H9 (cell line): ENCODE measurements around the gene GORAB. TPM values are rescaled to one million over a fixed set of nuclear protein-coding genes. Genes with fewer than 3 reads are reported as not detected.

Experiments used
- DNase-seq: peaks from one replicate; pipeline ENCODE4 v3.0.0-alpha.2; 2017
- H2AFZ ChIP-seq: one replicate; pipeline ENCODE4 v1.6.1; 2013; ENCODE audit warnings: mild to moderate bottlenecking, low read length, control low read depth, moderate library complexity
- H2AK5ac ChIP-seq: 2 replicates; pipeline ENCODE4 v1.6.1; 2013; ENCODE audit warnings: low read length, control low read depth, mixed read lengths; ENCODE audit not compliant: insufficient read length
- H2BK120ac ChIP-seq: one replicate; pipeline ENCODE4 v1.6.1; 2013; ENCODE audit warnings: low read depth, mild to moderate bottlenecking, low read length, control low read depth, inconsistent platforms; ENCODE audit not compliant: poor library complexity, severe bottlenecking
- H2BK12ac ChIP-seq: 2 replicates; pipeline ENCODE4 v1.6.1; 2013; ENCODE audit warnings: low read length, control low read depth, mixed read lengths, low read depth; ENCODE audit not compliant: insufficient read length
- H2BK15ac ChIP-seq: 2 replicates; pipeline ENCODE4 v1.6.1; 2013; ENCODE audit warnings: low read depth, low read length, control low read depth
- H2BK20ac ChIP-seq: one replicate; pipeline ENCODE4 v1.6.1; 2013; ENCODE audit warnings: low read depth, mild to moderate bottlenecking, low read length, control low read depth, inconsistent platforms; ENCODE audit not compliant: poor library complexity, severe bottlenecking
- H2BK5ac ChIP-seq: 2 replicates; pipeline ENCODE4 v1.6.1; 2013; ENCODE audit warnings: low read length, control low read depth, mixed read lengths; ENCODE audit not compliant: insufficient read length
- H3K14ac ChIP-seq: 2 replicates; pipeline ENCODE4 v1.6.1; 2013; ENCODE audit warnings: low read length, control low read depth; ENCODE audit not compliant: insufficient read depth
- H3K18ac ChIP-seq: 2 replicates; pipeline ENCODE4 v1.6.1; 2013; ENCODE audit warnings: low read depth, mild to moderate bottlenecking, mixed read lengths, low read length, control low read depth; ENCODE audit not compliant: insufficient read length
- H3K23ac ChIP-seq: 2 replicates; pipeline ENCODE4 v1.6.1; 2013; ENCODE audit warnings: low read length, control low read depth, mixed read lengths, low read depth; ENCODE audit not compliant: insufficient read length
- H3K23me2 ChIP-seq: 2 replicates; pipeline ENCODE4 v1.6.1; 2013; ENCODE audit warnings: low read depth, mild to moderate bottlenecking, mixed read lengths, low read length, control low read depth; ENCODE audit not compliant: insufficient read length, poor library complexity, severe bottlenecking
- H3K27ac ChIP-seq: 2 replicates; pipeline ENCODE4 v1.5.1; 2013; ENCODE audit warnings: low read length, control low read depth, mixed read lengths, low read depth; ENCODE audit not compliant: insufficient read length
- H3K27me3 ChIP-seq: 2 replicates; pipeline ENCODE4 v1.6.1; 2013; ENCODE audit warnings: low read length, control low read depth, inconsistent platforms; ENCODE audit not compliant: insufficient read depth
- H3K4ac ChIP-seq: 2 replicates; pipeline ENCODE4 v1.6.1; 2013; ENCODE audit warnings: low read depth, mild to moderate bottlenecking, control low read depth, inconsistent platforms, low read length, moderate library complexity
- H3K4me1 ChIP-seq: 2 replicates; pipeline ENCODE4 v1.6.1; 2013; ENCODE audit warnings: low read length, control low read depth, inconsistent platforms; ENCODE audit not compliant: insufficient read depth
- H3K4me2 ChIP-seq: 2 replicates; pipeline ENCODE4 v1.6.1; 2013; ENCODE audit warnings: low read length, control low read depth, mixed read lengths; ENCODE audit not compliant: insufficient read length, insufficient read depth
- H3K56ac ChIP-seq: 2 replicates; pipeline ENCODE4 v1.6.1; 2013; ENCODE audit warnings: low read depth, mild to moderate bottlenecking, mixed read lengths, low read length, control low read depth; ENCODE audit not compliant: insufficient read length
- H3K79me1 ChIP-seq: 2 replicates; pipeline ENCODE4 v1.6.1; 2013; ENCODE audit warnings: low read depth, mild to moderate bottlenecking, moderate library complexity, low read length, control low read depth, inconsistent platforms; ENCODE audit not compliant: insufficient read depth, poor library complexity, severe bottlenecking
- H3K79me2 ChIP-seq: 2 replicates; pipeline ENCODE4 v1.6.1; 2013; ENCODE audit warnings: low read length, control low read depth, inconsistent platforms; ENCODE audit not compliant: insufficient read depth
- H3K9ac ChIP-seq: 2 replicates; pipeline ENCODE4 v1.6.1; 2013; ENCODE audit warnings: low read length, control low read depth, mixed read lengths; ENCODE audit not compliant: insufficient read length; ENCODE audit errors: extremely low read depth
- H3K9me3 ChIP-seq: one replicate; pipeline ENCODE4 v1.6.1; 2013; ENCODE audit warnings: low read depth, low read length, inconsistent platforms; ENCODE audit not compliant: control insufficient read depth
- H3T11ph ChIP-seq: one replicate; pipeline ENCODE4 v1.6.1; 2013; ENCODE audit warnings: mild to moderate bottlenecking, low read length, control low read depth, inconsistent platforms
- H4K20me1 ChIP-seq: one replicate; pipeline ENCODE4 v1.6.1; 2013; ENCODE audit not compliant: control insufficient read depth, insufficient read length, insufficient read depth
- H4K5ac ChIP-seq: 2 replicates; pipeline ENCODE4 v1.6.1; 2013; ENCODE audit warnings: low read depth, mild to moderate bottlenecking, mixed read lengths, low read length, control low read depth; ENCODE audit not compliant: insufficient read length
- H4K8ac ChIP-seq: replicated peaks from 2 replicates; pipeline ENCODE4 v1.6.1; 2013; ENCODE audit warnings: low read length, control low read depth, mixed read lengths, low read depth; ENCODE audit not compliant: insufficient read length
- H4K91ac ChIP-seq: 2 replicates; pipeline ENCODE4 v1.6.1; 2013; ENCODE audit warnings: low read depth, mild to moderate bottlenecking, moderate library complexity, mixed read lengths, low read length, control low read depth; ENCODE audit not compliant: insufficient read length
- H3K27ac Mint-ChIP-seq, 3 experiments: 2 replicates in 2 of 3; 3 replicates in 1 of 3; pipeline ENCODE4 v1.8.0; 2020 to 2021; ENCODE audit warnings: mixed read lengths in 3 of 3, mild to moderate bottlenecking in 1 of 3, moderate library complexity in 1 of 3
- H3K27me3 Mint-ChIP-seq: 2 replicates; pipeline ENCODE4 v1.8.0; 2021; ENCODE audit warnings: low read depth, mild to moderate bottlenecking, moderate library complexity, mixed read lengths
- H3K36me3 Mint-ChIP-seq, 3 experiments: 2 replicates in 2 of 3; 3 replicates in 1 of 3; pipeline ENCODE4 v1.8.0; 2020 to 2021; ENCODE audit warnings: low read depth in 3 of 3, mixed read lengths in 3 of 3; ENCODE audit not compliant: insufficient read depth in 1 of 3
- H3K4me1 Mint-ChIP-seq, 2 experiments: 2 replicates each; pipeline ENCODE4 v1.8.0; 2020; ENCODE audit warnings: mixed read lengths in 2 of 2
- H3K4me3 Mint-ChIP-seq, 2 experiments: 2 replicates in 1 of 2; 3 replicates in 1 of 2; pipeline ENCODE4 v1.8.0; 2020 to 2021; ENCODE audit warnings: mild to moderate bottlenecking in 2 of 2, mixed read lengths in 2 of 2, moderate library complexity in 1 of 2
- H3K9me3 Mint-ChIP-seq, 2 experiments: 2 replicates in 1 of 2; 3 replicates in 1 of 2; pipeline ENCODE4 v1.8.0; 2020; ENCODE audit warnings: mild to moderate bottlenecking in 2 of 2, mixed read lengths in 2 of 2, moderate library complexity in 1 of 2
- WGBS: extraction: QIAGEN DNeasy Blood & Tissue Kit; methylation state at CpG from one replicate; pipeline ENCODE4 v1.1.7; 2013; ENCODE audit warnings: missing lambda C conversion rate, low lambda C conversion rate, mixed read lengths; ENCODE audit not compliant: insufficient read length; ENCODE audit errors: extremely low coverage; 5-methylcytosine and 5-hydroxymethylcytosine counted together
- total RNA-seq: library from RNA; stranded (reverse); gene quantifications from 2 replicates; pipeline ENCODE4 v1.2.1, GENCODE V29; 2021
- TF ChIP-seq, protein P1 (sequence below): fragments of 200-600 bp; sonication (generic); conservative IDR thresholded peaks from 3 replicates; pipeline ENCODE4 v1.8.0; 2021; ENCODE audit warnings: antibody characterized with exemption, mild to moderate bottlenecking

GORAB gene
- total RNA-seq, 1 experiment from 2014 or later, result 17.8 TPM

DNA sequence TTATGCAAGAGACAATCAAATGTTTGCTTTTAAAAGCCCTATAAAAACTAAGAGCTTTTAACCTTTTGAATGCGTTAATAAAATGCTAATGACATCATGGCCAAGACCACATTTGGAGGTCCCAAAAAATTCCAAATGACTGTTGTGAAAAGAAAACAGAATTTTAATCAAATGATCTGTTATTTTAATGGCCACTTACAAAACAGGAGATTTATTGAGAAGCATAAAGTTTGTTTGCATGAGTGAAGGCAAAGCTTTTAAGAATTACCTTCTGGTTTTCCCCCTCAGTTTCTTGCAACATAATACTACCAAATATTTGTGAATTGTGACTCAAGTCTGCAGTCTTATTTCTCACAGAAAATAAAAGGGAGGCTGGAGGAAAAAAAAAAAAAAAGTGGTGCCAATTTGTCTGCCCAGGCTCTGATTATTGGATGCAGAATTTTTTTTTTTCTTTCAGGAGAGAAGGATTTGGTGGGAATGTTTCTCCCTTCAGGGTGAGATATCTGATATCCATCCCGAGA, 60.7 kb downstream of the GORAB start:
- DNase-seq, result no peak
- Histone ChIP-seq H2BK12ac (no peak overlapping the region), H2BK120ac (no peak overlapping the region), H3K4me2 (no peak overlapping the region), H3K23ac (no peak overlapping the region), H2BK20ac (no peak overlapping the region), H3K27me3 (no peaks in the 10 kb centered on the region; the same call in 1 of the 2 replicates), H3K56ac (no peak overlapping the region), H3K4ac (no peak overlapping the region), H2BK15ac (no peak overlapping the region), H2AFZ (no peak overlapping the region), H3T11ph (no peak overlapping the region), H3K9me3 (no peaks in the 10 kb centered on the region), H2BK5ac (no peak overlapping the region), H3K23me2 (no peaks in the 10 kb centered on the region), H3K79me1 (no peaks in the 10 kb centered on the region), H4K5ac (no peak overlapping the region), H3K18ac (no peak overlapping the region), H4K91ac (no peak overlapping the region), H4K20me1 (no peaks in the 10 kb centered on the region), H3K27ac (no peak overlapping the region), H3K14ac (no peak overlapping the region), H3K4me1 (no peaks in the 10 kb centered on the region), H2AK5ac (no peak overlapping the region), H3K79me2 (no peaks in the 10 kb centered on the region), H4K8ac (no peak overlapping the region), H3K9ac (no peak overlapping the region)
- Mint-ChIP-seq H3K4me1 (0 out of 4 replicates have a peak, but pooled peaks cover 0 to 7% of the 10 kb centered on the region in 2 experiments), H3K27me3 (peaks cover 35% of the 10 kb centered on the region), H3K36me3 (no peaks in the 10 kb centered on the region), H3K9me3 (peaks cover 6 to 9% of the 10 kb centered on the region in 2 experiments; a peak in 3 of 5 replicates), H3K4me3 (no peak overlapping the region), H3K27ac (no peak overlapping the region)
- TF ChIP-seq, protein P1, sequence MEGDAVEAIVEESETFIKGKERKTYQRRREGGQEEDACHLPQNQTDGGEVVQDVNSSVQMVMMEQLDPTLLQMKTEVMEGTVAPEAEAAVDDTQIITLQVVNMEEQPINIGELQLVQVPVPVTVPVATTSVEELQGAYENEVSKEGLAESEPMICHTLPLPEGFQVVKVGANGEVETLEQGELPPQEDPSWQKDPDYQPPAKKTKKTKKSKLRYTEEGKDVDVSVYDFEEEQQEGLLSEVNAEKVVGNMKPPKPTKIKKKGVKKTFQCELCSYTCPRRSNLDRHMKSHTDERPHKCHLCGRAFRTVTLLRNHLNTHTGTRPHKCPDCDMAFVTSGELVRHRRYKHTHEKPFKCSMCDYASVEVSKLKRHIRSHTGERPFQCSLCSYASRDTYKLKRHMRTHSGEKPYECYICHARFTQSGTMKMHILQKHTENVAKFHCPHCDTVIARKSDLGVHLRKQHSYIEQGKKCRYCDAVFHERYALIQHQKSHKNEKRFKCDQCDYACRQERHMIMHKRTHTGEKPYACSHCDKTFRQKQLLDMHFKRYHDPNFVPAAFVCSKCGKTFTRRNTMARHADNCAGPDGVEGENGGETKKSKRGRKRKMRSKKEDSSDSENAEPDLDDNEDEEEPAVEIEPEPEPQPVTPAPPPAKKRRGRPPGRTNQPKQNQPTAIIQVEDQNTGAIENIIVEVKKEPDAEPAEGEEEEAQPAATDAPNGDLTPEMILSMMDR, result no peak
- WGBS, result no CpG with 5 or more reads among the region's 2 CpGs
